Natural killer cell (primary cell): ENCODE measurements around the gene LCN9. TPM values are rescaled to one million over a fixed set of nuclear protein-coding genes. Genes with fewer than 3 reads are reported as not detected.

Experiments used
- ATAC-seq, 3 donors: fragments of 150-1000 bp in 2 of 3; fragments of 200-7000 bp in 1 of 3; cut with Tn5 transposase; 1 replicate in 1 of 3; 2 replicates in 2 of 3; pipeline ENCODE4 v1.10.0; 2021; ENCODE audit warnings: mild to moderate bottlenecking in 2 of 3, moderate library complexity in 2 of 3
- DNase-seq, 2 donors: peaks; one replicate each; pipeline versions ENCODE4 v3.0.0 to v3.0.0-alpha.2; 2013 to 2021; ENCODE audit warnings: mixed read lengths in 1 of 2
- H3K27ac ChIP-seq: one replicate; pipeline ENCODE4 v1.5.1; 2013; ENCODE audit warnings: mild to moderate bottlenecking, low read length
- H3K27me3 ChIP-seq: one replicate; pipeline ENCODE4 v1.6.1; 2013; ENCODE audit warnings: low read length; ENCODE audit not compliant: control insufficient read depth, insufficient read depth
- H3K36me3 ChIP-seq: one replicate; pipeline ENCODE4 v1.6.1; 2013; ENCODE audit warnings: low read length; ENCODE audit not compliant: control insufficient read depth, insufficient read depth
- H3K4me1 ChIP-seq: one replicate; pipeline ENCODE4 v1.6.1; 2013; ENCODE audit warnings: low read length; ENCODE audit not compliant: control insufficient read depth, insufficient read depth
- H3K4me3 ChIP-seq: one replicate; pipeline ENCODE4 v1.5.1; 2013; ENCODE audit warnings: low read length
- H3K9me3 ChIP-seq: one replicate; pipeline ENCODE4 v1.6.1; 2013; ENCODE audit warnings: low read length; ENCODE audit not compliant: control insufficient read depth, insufficient read depth
- H3K27ac Mint-ChIP-seq, 2 donors: one replicate each; pipeline ENCODE4 v1.8.0; 2022; ENCODE audit warnings: mild to moderate bottlenecking in 2 of 2, mixed read lengths in 2 of 2, moderate library complexity in 1 of 2
- H3K27me3 Mint-ChIP-seq, 2 donors: one replicate each; pipeline ENCODE4 v1.8.0; 2022; ENCODE audit warnings: low read depth in 2 of 2, mixed read lengths in 2 of 2
- H3K36me3 Mint-ChIP-seq: one replicate; pipeline ENCODE4 v1.8.0; 2022; ENCODE audit warnings: mixed read lengths
- H3K4me1 Mint-ChIP-seq, 2 donors: one replicate each; pipeline ENCODE4 v1.8.0; 2022; ENCODE audit warnings: mixed read lengths in 2 of 2
- H3K4me3 Mint-ChIP-seq: one replicate; pipeline ENCODE4 v1.8.0; 2022; ENCODE audit warnings: mild to moderate bottlenecking, moderate library complexity, mixed read lengths
- H3K9me3 Mint-ChIP-seq, 2 donors: one replicate each; pipeline ENCODE4 v1.8.0; 2022; ENCODE audit warnings: mixed read lengths in 2 of 2
- CTCF ChIP-seq: fragments of 200-600 bp; IDR thresholded peaks from one replicate; pipeline ENCODE4 v1.8.0; 2022; ENCODE audit warnings: antibody characterized with exemption
- WGBS: methylation state at CpG from one replicate; pipeline ENCODE4 v1.1.7; 2013; ENCODE audit warnings: missing lambda C conversion rate; ENCODE audit not compliant: insufficient coverage; 5-methylcytosine and 5-hydroxymethylcytosine counted together
- intact Hi-C: fragments of 100-400 bp; cut with micrococcal nuclease; formaldehyde crosslinking; loops from one replicate; pipeline ENCODE4 v1.14.2; 2022
- total RNA-seq, 4 donors: library from RNA; stranded (reverse); fragments of 120-200 nt in 1 of 4; gene quantifications; one replicate each; pipeline versions ENCODE4 v1.2.3 to v1.2.4, GENCODE V29; 2013 to 2022

The LCN9 gene
- total RNA-seq, 3 donors from 2014 or later (not counting 1 experiment from before 2014, with no cell fraction given): not detected

GRCh38 chr9:135639196-135639595 is 23.9 kb upstream of the LCN9 start, which contains the start of gene GLT6D1:
Gene GLT6D1 (minus strand): TSS chr9:135639540. CDS start chr9:135639187, 353 bp downstream.
- H3K4me1 Mint-ChIP-seq: no peaks in the 10 kb centered on the region
- no peak for TF ChIP-seq CTCF
- ATAC-seq: no peak

GRCh38 chr9:135641047-135641446 is 22.1 kb upstream of the LCN9 start:
- no peaks in the 10 kb centered on the region for H3K4me1 ChIP-seq
- no peak overlapping the region for H3K4me3 ChIP-seq
- Mint-ChIP-seq H3K27ac (no peak overlapping the region), H3K27me3 (peaks cover 9 to 16% of the 10 kb centered on the region in 2 donors), H3K4me1 (no peaks in the 10 kb centered on the region), H3K9me3 (peaks cover 12 to 13% of the 10 kb centered on the region in 2 donors), H3K4me3 (no peak overlapping the region), H3K36me3 (peaks cover 13% of the 10 kb centered on the region)
- H3K36me3 ChIP-seq: no peaks in the 10 kb centered on the region
- ATAC-seq (no peak), DNase-seq (no peak)
- no peak overlapping the region for H3K27ac ChIP-seq
- WGBS: 79% methylated on average over 7 of the region's 7 CpGs
- no peak for TF ChIP-seq CTCF
- intact Hi-C loops: no loop called here
- H3K27me3 ChIP-seq: peaks cover 2% of the 10 kb centered on the region
- H3K9me3 ChIP-seq: peaks cover 6% of the 10 kb centered on the region

More at GRCh38 chr9:135639196-135639595, 23.9 kb upstream of the LCN9 start, which contains the start of gene GLT6D1:
- Mint-ChIP-seq H3K4me3 (no peak within 1 kb of the TSS), H3K27me3 (peaks cover 10 to 24% of the 10 kb centered on the region in 2 donors), H3K27ac (no peak within 1 kb of the TSS), H3K36me3 (no peaks in the 10 kb centered on the region), H3K9me3 (peaks cover 2 to 3% of the 10 kb centered on the region in 2 donors)
- Histone ChIP-seq H3K27me3 (peaks cover 2% of the 10 kb centered on the region), H3K9me3 (no peaks in the 10 kb centered on the region), H3K36me3 (no peaks in the 10 kb centered on the region), H3K4me3 (no peak within 1 kb of the TSS), H3K27ac (no peak within 1 kb of the TSS), H3K4me1 (no peaks in the 10 kb centered on the region)
- intact Hi-C loops: no loop called here
- WGBS: 88% methylated on average over 7 of the region's 9 CpGs
- no peak for DNase-seq

- WGBS: 69% methylated on average over 8 of the region's 8 CpGs
Measured at GRCh38 chr9:135641745-135642144, 21.4 kb upstream of the LCN9 start.

More at GRCh38 chr9:135641745-135642144, 21.4 kb upstream of the LCN9 start:
- no peaks in the 10 kb centered on the region for H3K4me1 ChIP-seq
- no peak for TF ChIP-seq CTCF
- Mint-ChIP-seq H3K4me3 (no peak overlapping the region), H3K4me1 (no peaks in the 10 kb centered on the region), H3K9me3 (peaks cover 12 to 13% of the 10 kb centered on the region in 2 donors), H3K27me3 (peaks cover 8 to 16% of the 10 kb centered on the region in 2 donors), H3K36me3 (peaks cover 14% of the 10 kb centered on the region), H3K27ac (no peak overlapping the region)
- H3K36me3 ChIP-seq: no peaks in the 10 kb centered on the region
- intact Hi-C loops: no loop called here
- no peak overlapping the region for H3K27ac ChIP-seq
- peaks cover 6% of the 10 kb centered on the region for H3K9me3 ChIP-seq
- no peak overlapping the region for H3K4me3 ChIP-seq
- DNase-seq: no peak
- ATAC-seq: no peak
- H3K27me3 ChIP-seq: peaks cover 2% of the 10 kb centered on the region
